ENCODE results near the gene C4orf50.

The C4orf50 gene

DNA sequence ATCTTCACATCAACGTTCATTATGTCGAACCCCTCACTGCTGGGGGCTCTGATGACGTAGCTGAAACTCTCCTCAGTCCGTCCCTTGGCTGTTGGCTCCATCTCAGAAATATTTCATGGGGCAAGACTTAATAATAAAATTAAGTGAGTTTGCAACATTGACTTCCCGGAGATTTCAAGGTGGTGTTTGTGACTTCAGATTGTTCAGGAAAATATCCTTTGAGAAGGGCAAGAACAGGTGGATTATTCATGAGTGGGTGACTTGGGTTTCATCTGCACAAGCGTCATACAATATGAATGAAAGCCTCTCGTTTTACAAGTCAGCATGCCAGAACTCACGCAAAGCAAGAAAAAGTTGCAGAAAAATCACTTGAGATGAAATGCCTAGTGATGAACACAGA, at the start of gene C4orf50:
C4orf50 (minus strand) TSS at position 101 of the 400 bp plus-strand sequence.
- TF ChIP-seq GATA2 (IDR thresholded peaks at IDR 0.05; ENCODE audit: low read depth, low read length) (no peak), GATA3 (IDR thresholded peaks at IDR 0.05; ENCODE audit: low read depth, low read length) (no peak)

DNA sequence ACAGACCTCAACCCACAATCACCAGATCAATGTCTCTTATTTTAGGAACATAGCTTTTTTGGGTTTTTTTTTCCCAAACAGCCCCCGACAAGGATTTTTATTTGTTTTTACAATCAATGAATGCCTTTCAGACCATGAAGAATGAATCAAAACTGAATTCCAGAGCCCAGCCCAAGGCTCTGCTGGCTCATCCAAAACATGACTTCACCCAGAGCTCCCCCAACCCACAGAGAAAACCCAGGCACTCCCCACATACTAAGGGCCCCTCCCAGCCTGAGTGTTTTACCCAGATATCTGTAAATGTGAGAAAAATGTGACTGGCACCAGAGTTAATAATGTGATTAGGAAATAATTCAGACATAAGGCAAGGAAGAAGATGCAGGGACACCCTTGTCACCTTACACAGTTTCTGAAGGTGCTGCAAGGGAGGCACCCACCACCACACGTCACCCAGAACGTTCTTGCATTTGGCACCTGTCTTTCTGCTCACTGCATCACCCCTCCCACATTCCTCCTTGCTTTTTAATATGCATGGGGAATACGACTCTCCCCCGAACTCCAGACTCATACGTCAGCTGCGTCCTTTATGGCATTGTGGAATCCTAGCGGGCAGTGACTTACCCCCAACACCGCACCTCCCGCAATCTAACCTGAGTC, 47.8 kb upstream of the C4orf50 start:
- TF ChIP-seq GATA2 (IDR thresholded peaks at IDR 0.05; ENCODE audit: low read depth, low read length) (no peak), GATA3 (IDR thresholded peaks at IDR 0.05; ENCODE audit: low read depth, low read length) (no peak)

DNA sequence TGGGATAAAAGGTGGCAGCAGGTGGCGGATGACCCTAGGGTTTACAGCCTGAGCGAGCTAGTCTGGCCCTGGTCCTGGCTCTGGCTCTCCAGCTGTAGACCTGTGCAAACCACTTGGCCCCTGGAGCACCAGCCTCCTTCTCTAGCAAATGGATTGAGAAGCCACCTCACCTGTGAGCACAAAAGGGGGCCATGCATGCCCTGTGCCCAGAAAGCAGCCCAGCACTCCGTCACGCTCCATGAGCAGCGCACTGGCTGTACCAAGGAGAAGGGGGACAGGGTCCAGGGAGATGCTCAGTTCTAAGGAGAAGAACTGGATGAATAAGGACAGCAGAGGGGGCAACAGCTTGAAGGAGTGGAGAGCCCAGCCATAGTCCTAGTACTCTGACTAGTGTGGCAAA, 46.9 kb upstream of the C4orf50 start:
- TF ChIP-seq GATA3 (IDR thresholded peaks at IDR 0.05; ENCODE audit: low read depth, low read length): no peak
- TF ChIP-seq GATA2 (IDR thresholded peaks at IDR 0.05; ENCODE audit: low read depth, low read length): no peak

DNA sequence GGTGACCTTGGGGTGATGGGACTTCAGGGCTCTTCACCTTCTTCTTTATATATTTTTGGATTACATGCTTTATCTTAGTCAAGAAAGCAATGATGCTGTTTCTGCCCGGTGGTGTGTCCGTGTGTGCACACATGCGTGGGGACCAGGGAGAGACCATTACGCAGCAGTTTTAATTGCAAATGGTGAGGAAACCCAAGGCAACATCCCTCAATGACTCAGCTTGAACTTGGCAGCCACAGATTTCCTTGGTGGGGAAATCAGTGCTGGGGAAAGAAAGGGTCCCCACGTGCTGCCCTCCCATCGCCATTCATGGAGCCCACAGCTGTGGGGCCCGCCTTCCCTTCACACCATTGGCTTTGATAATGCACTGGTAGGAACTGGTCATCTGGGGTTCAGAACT, 46.2 kb upstream of the C4orf50 start:
- TF ChIP-seq GATA3 (IDR thresholded peaks at IDR 0.05; ENCODE audit: low read depth, low read length) (no peak), GATA2 (IDR thresholded peaks at IDR 0.05; ENCODE audit: low read depth, low read length) (no peak)

DNA sequence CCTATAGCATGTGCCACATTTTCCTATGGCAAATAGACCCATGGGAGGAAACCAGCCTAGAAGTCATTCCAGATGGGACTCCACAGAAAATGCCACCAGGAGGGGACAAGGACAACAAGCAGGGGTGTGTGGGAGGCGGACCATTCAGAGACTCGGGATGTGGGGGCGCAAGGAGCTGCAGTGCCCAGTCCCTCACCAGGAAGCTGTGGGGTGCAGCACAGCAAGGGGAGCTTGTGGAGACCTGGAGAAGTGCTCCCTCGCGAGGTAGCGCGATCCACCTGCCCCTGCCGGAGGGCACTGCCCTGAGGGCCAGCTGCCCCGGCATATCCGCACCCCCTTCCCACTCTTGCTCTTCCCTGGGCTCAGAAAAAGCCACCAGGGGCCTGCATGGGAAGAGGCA, 45.5 kb upstream of the C4orf50 start:
- TF ChIP-seq GATA3 (IDR thresholded peaks at IDR 0.05; ENCODE audit: low read depth, low read length): no peak
- no peak for TF ChIP-seq GATA2 (IDR thresholded peaks at IDR 0.05; ENCODE audit: low read depth, low read length)

DNA sequence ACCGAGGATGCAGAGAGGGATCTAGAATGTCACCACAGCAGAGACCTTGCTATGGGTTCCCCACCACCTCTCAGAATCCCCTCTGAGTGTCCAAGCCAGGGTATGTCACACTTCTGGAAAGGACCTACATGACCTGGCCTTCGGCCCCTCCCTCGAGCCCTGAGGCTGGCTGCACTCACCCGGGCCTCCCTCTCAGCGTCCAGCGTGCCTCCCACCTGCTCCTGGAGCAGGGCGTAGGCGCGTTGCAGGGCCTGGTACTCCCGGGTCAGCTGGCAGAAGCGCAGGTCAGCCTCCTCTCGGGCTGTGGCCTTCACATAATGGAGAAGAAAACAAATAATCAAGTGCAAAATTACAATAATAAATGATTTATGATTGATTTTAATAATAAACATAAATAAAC, 43.9 kb upstream of the C4orf50 start:
- TF ChIP-seq GATA3 (IDR thresholded peaks at IDR 0.05; ENCODE audit: low read depth, low read length) (no peak), GATA2 (IDR thresholded peaks at IDR 0.05; ENCODE audit: low read depth, low read length) (no peak)

DNA sequence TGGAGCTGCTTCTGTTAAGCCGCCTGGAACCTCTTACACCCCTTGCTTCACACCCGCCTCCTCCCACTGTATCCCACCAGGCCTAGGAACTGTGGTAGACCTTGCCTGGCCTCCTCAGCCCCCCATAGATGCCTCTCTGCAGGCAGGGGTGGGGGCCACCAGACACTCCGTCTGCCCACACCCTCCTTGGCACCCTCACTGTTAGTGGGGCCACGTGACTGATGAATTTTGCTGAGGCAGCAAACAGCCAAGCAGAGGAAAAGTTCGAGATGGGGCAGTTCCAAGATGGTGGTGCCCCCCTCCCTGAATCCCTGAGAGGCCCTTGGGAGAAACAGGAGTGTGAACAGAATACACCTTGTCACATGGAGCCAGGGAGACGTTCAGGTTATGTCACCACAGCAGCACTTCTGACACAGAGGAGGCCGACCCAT, 41.2 kb upstream of the C4orf50 start:
- TF ChIP-seq GATA3 (IDR thresholded peaks at IDR 0.05; ENCODE audit: low read depth, low read length): no peak
- TF ChIP-seq GATA2 (IDR thresholded peaks at IDR 0.05; ENCODE audit: low read depth, low read length): no peak

DNA sequence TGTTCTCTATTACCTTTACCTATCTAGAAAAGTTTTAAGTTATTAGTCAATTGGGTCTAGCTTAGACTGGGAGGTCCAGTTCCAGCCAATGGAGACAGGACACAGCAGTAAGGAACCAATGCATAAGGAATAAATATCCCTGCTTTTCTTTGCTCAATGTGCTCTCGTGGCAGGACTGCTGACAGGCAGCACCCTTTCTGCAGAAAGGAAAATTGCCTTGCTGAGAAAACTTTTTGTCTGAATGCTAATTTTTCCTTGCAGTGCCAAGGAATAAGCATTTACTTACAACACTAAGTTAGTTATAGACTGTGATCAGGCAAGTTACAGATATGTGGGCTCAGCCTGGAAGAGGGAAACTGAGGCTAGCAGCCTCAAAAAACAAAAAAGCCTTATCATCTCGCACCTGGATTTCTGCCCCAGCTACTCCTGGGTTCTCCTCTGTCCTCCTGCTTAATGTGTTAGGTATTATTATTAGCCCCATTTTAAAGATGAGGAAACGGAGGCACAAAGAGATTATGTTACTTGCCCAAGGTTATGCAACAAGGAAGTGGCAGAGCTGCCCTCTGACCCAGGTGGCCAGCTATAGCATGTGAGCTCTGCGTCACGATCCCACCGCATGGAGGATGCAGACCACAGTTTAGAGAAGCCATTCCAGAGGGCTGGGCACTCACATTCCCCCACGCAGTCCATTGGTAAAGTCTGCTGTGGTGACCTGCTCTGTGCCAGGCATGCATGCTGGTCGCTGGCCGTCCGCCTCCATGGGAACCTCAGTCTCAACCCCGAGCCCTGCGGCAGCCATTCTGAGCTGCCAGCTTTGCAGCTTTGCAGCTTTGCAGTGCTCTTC, 40.5 kb upstream of the C4orf50 start:
- TF ChIP-seq GATA2 (IDR thresholded peaks at IDR 0.05; ENCODE audit: low read depth, low read length) (no peak), GATA3 (IDR thresholded peaks at IDR 0.05; ENCODE audit: low read depth, low read length) (no peak)

DNA sequence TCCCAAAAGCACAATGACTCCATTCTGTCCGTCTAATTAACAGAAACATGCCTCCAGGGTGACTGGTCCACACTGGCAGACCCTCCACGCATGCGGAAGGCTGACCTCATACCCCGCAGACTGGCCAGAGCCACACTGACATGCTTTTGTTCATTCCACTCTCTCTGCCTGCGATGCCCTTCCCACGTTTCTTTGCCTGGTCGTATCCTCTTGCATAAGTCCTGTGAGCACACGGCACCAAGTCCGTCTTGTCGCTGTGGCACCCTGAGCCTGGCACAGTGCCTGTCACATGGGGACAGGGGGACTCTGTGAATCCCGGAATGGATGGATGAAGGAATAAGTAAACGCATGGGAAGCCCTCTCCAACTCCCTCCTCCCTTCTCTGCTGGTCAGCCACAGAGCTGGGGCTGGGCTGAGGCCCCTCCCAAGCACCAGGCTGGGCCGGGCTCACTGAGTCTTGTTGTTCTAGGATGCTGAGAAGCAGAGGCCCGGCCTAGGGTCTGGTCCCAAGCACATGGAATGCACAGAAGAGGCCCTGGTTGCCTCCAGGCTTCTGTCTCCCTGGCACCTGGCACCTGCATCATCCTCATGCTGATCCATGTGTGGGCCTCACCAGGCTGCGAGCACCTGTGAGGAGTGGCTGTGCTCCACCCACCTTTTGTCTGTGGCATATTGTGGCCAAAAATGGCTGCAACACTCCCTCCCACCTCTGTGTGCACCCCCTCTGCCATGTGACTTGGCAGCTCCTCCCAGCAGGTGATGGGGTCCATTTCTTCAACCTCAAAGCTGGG, 38.9 kb upstream of the C4orf50 start:
- no peak for TF ChIP-seq GATA2 (IDR thresholded peaks at IDR 0.05; ENCODE audit: low read depth, low read length)
- no peak for TF ChIP-seq GATA3 (IDR thresholded peaks at IDR 0.05; ENCODE audit: low read depth, low read length)

DNA sequence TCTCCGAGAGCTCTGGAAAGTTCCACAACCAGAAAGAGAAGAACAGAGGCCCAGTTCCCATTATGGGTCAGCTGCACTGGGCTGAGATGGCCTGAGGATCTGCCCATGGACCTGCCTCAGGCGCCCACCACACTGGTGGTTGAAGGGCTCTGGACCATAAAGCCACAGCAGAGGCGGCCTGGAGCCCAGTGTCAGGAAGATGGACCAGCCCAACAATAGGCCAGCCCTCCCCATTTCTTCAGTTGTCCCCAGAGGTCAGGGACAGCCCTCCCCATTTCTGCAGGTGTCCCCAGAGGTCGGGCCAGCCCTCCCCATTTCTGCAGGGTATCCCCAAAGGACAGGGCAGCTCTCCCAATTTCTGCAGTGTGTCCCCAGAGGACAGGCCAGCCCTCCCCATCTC, 37.2 kb upstream of the C4orf50 start:
- TF ChIP-seq GATA2 (IDR thresholded peaks at IDR 0.05; ENCODE audit: low read depth, low read length) (no peak), GATA3 (IDR thresholded peaks at IDR 0.05; ENCODE audit: low read depth, low read length) (no peak)

DNA sequence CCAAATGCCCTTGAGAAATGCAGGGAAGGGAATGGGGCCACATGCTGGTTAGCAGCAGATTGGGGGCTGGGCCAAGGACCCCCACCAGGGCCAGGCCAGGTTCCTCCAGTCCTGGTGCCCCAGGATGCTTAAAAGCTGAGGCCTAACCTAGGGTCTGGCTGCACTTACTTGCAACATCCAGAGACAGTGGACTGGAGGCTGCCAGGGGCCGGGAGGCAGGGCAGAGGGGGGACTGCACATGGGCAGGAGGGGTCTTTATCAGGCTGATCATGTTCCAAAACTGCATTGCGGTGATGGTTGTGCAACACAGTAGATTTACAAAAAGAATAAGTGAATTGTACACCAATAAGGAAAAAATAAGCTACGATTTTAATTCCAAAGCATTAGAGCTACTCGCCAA, 36.8 kb upstream of the C4orf50 start:
- TF ChIP-seq GATA2 (IDR thresholded peaks at IDR 0.05; ENCODE audit: low read depth, low read length) (no peak), GATA3 (IDR thresholded peaks at IDR 0.05; ENCODE audit: low read depth, low read length) (no peak)

DNA sequence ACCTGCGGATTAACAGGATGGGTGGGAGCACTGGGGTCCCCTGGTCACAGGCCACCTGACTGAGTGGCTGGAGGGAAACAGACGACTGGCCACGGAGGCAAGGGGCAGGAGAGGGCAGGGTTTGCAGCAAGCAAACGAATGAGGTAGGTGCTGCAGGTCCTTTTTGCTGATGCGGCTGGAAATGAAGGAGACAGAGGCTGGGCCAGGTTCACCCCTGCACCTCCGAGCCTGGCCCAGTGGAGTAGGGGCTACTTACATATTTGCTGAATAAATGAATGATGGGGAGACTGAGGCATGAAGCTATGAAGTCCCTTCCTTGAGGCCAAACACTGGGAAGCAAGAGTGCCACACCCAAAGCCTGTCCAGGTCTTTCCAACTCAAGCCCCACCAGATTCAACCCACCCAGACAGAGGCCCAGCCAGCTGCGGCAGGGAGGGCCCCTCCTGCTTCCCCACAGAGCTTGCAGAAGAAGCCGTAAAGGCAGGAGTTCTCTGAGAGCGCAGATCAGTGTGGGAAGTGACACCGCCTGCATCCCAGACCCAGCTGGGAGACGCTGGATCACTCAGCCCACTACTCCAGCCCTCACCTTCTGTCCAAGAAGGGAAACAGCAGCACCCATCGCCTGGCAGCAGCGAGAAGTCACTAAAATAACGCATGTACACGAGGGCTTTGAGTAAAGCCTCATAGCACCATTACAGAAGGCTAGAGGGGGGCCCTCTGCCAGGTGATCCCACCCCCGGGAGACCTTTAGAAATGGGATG, 36.1 kb upstream of the C4orf50 start:
- no peak for TF ChIP-seq GATA3 (IDR thresholded peaks at IDR 0.05; ENCODE audit: low read depth, low read length)
- no peak for TF ChIP-seq GATA2 (IDR thresholded peaks at IDR 0.05; ENCODE audit: low read depth, low read length)

DNA sequence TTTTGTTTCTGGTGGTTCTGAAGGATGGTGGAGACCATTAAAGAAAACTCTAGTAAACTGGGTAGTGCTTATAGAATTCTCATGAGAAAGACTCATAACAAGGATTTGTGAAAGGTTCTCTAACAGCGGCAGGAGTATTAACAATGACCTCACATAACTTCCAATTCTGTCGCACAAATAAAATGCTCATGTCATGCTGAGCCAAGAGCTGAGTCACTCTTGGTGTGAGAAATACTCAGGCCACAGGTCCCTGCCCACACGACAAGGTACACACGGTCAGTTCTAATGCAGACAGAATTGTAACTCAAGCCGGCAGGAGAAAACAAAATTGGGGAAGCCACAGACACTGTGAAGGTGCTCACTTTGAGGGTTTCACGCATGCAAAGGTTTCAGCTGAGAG, 34.4 kb upstream of the C4orf50 start:
- TF ChIP-seq GATA2 (IDR thresholded peaks at IDR 0.05; ENCODE audit: low read depth, low read length) (no peak), GATA3 (IDR thresholded peaks at IDR 0.05; ENCODE audit: low read depth, low read length) (no peak)

DNA sequence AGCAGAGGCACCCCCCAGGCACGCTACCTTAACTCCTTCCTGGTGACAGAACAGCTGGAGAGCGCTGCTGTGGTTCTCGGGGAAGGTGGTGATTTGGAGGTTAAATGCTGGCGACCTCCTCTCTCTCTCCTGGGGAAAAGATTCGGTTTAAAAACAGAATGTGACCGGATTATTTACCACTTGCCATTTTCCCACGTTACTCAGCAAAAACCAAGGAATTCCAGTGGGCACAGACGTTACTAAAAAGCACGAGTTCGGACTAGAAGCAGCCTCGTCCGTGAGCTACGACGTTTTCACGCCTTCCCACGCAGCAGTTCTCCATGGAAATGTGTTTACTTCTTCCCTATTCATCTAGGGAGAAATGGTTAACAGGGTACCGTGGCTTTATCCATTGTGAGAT, 32.3 kb upstream of the C4orf50 start:
- TF ChIP-seq GATA2 (IDR thresholded peaks at IDR 0.05; ENCODE audit: low read depth, low read length) (no peak), GATA3 (IDR thresholded peaks at IDR 0.05; ENCODE audit: low read depth, low read length) (no peak)
